NCI-H2107 treated with DMSO at 0.1 percent for 48 hours (cell line): ENCODE results near the gene PTGIR.

Source experiments
- DNase-seq: peaks from one replicate; lab custom pipeline; 2025; ENCODE audit not compliant: unreplicated experiment; lab: John Stamatoyannopoulos, UW

Gene PTGIR

GRCh38 chr19:46616631-46617322 lies 8.1 kb downstream of the PTGIR start:
- DNase-seq: peak; percentile 11

GRCh38 chr19:46615966-46616365 lies 8.9 kb downstream of the PTGIR start:
- DNase-seq: no peak

- peak; percentile 20 for DNase-seq
Observed at GRCh38 chr19:46614114-46614722, 10.7 kb downstream of the PTGIR start.

GRCh38 chr19:46613525-46613924 lies 11.4 kb downstream of the PTGIR start:
- DNase-seq: no peak

GRCh38 chr19:46611776-46612175 lies 13.1 kb downstream of the PTGIR start:
- DNase-seq: no peak

GRCh38 chr19:46610851-46611770 lies 13.8 kb downstream of the PTGIR start:
- DNase-seq: peak; percentile 50

GRCh38 chr19:46610413-46610775 lies 14.5 kb downstream of the PTGIR start:
- DNase-seq: no peak

DNA sequence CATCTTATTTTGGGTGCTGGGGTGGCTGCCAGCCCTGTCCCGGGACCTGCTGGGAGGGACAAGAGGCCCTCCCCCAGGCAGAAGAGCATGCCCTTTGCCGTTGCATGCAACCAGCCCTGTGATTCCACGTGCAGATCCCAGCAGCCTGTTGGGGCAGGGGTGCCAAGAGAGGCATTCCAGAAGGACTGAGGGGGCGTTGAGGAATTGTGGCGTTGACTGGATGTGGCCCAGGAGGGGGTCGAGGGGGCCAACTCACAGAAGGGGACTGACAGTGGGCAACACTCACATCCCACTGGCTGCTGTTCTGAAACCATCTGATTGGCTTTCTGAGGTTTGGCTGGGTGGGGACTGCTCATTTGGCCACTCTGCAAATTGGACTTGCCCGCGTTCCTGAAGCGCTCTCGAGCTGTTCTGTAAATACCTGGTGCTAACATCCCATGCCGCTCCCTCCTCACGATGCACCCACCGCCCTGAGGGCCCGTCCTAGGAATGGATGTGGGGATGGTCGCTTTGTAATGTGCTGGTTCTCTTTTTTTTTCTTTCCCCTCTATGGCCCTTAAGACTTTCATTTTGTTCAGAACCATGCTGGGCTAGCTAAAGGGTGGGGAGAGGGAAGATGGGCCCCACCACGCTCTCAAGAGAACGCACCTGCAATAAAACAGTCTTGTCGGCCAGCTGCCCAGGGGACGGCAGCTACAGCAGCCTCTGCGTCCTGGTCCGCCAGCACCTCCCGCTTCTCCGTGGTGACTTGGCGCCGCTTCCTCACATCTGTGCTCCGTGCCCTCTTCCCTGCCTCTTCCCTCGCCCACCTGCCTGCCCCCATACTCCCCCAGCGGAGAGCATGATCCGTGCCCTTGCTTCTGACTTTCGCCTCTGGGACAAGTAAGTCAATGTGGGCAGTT lies 15.1 kb downstream of the PTGIR start:
- DNase-seq: no peak

DNA sequence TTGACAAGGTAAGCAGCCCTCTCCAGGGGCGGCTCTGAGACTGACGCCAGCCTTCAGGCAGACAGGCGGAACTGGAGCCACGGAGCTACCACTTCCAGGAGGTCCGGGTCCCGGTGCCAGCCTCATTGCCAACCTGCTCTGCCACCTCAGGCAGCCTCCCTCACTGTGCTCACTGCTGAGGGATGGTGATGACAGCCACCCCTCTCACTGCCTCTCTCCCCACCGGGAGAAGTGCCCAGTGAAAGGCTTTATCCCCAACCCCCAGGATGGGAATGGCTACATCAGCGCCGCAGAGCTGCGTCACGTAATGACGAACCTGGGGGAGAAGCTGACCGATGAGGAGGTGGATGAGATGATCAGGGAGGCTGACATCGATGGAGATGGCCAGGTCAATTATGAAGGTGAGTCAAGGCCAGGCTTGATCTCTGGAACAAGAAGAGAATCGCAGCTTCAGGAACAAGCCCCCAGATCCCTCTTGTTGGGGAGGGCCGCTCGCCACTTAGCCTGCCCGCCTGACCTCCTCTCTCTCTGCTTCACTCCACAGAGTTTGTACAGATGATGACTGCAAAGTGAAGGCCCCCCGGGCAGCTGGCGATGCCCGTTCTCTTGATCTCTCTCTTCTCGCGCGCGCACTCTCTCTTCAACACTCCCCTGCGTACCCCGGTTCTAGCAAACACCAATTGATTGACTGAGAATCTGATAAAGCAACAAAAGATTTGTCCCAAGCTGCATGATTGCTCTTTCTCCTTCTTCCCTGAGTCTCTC lies 16.1 kb downstream of the PTGIR start:
- no peak for DNase-seq

DNA sequence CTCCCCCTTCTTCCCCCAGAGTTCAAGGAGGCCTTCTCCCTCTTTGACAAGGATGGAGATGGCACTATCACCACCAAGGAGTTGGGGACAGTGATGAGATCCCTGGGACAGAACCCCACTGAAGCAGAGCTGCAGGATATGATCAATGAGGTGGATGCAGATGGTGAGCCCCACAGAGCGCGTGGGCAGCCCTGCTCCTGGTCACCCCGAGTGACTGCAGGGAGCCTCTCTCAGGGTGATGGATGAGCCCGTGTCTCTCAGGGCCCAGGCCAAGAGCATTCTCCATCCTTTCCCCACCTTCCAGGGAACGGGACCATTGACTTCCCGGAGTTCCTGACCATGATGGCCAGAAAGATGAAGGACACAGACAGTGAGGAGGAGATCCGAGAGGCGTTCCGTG lies 16.7 kb downstream of the PTGIR start:
- DNase-seq: no peak

GRCh38 chr19:46607448-46607841 lies 17.4 kb downstream of the PTGIR start:
- peak; percentile 48 for DNase-seq

DNA sequence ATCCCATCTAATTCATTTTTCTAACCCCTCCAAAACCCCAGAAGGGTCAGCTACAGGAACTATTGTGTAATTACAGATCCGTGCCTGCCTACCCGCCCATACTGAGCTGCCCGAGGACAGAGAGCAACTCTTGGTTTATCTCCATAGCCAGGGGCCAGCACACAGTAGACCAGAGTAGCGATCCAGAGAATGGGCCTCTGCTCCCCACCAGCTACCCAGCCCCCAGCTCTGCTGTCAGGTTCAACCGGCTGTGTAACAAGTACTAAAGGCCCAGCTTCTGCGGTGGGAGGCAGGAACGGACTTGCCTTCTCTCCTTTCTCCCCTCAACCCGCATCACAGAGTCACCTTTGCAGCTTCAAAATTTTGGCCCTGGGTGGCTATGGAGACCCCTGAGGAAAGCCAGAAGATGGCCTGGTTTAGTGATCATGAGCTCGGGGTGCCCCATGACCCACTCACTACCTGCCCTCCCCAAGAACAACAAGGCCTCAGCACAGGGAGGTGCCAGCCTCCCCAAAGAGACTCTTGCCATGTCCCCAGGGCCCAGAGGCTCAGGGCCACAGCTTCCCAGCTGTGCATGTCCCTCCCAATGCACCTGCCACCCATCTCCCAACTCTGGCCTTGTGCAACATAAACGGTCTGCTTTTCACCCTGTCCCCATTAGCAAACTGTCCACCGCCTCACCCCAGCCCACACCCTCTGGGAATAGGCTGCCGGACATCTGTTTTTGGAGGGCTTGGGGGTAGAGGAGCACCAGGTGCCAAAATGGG lies 18.0 kb downstream of the PTGIR start:
- no peak for DNase-seq

- no peak for DNase-seq
Observed at GRCh38 chr19:46606019-46606418, 18.9 kb downstream of the PTGIR start.

DNA sequence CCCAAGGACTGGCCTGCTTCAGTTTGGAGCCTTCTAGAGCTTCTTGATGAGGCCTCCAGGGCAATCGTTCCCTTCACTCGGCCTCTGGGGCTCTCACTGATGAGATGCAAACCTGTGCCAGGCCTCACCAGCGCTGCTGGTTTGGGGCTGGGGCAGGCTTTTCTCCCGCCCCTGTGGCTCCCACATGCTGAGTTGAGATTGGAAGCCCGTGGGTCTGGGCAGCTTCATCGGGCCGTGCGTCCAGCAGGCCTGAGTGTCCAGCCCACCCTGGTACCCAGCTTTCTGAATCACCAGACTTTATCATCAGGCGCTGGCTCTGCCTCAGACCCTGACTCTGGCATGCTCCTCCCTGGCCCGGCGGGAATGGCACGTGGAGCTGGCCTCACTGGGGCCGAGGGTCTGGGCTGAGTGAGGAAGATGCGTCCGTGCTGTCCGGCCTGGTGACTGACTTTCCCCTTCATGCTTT lies 19.5 kb downstream of the PTGIR start:
- DNase-seq: no peak

GRCh38 chr19:46604781-46605355 lies 20.0 kb downstream of the PTGIR start:
- DNase-seq: no peak

DNA sequence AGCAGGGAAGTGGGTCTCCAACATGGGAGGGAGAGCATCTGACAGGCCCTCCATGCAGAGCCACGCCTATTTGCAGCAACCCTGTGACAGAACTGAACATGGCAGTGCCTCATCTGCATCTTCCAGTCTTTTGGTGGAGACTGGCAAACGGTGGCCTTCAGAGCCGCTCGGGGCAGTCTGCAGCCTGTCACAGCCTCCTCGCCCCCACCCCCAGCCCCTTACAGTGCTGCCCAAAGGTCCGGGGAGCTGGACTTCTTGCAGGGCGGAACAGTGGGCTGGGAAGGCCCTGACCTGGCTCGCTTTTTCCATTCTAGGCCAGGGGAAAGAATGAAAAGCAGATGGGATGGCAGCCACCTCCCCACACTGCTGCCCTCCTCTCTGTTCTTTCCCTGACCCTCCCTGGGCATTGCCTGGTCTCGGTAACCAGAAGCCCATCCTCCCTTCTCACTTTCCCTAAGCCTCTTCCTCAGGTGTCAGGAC lies 21.1 kb downstream of the PTGIR start:
- no peak for DNase-seq

DNA sequence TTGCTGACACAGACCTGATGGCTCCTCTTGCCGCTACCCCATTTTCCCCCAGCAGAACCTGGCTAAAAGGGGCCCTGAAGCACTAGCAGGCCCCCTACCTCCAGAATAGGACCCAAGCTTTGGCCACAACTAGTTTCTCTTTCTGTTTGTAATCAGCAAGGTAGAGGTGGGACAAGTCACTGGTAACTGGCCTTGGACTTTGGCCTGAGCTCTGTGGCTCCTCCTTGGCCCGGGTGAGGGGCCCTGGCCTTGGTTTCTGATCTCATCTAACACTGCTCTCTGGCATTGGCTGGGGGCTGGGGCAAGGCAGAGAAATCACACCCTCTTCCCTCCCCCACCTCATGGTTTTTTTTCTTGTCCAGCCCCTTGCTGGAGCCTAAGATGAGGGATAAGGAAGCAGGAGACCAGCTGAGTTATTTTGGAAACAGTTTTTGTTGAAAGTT lies 21.7 kb downstream of the PTGIR start:
- DNase-seq: no peak

GRCh38 chr19:46602392-46603194 lies 22.3 kb downstream of the PTGIR start:
- no peak for DNase-seq
